UCSD-AML1 (cell line): ENCODE data around the gene ST8SIA2.

Experiments used
- DNase-seq: peaks from one replicate; lab custom pipeline; 2025; ENCODE audit not compliant: unreplicated experiment; lab: John Stamatoyannopoulos, UW

The ST8SIA2 gene

GRCh38 chr15:92395098-92395635 lies 1.5 kb downstream of the ST8SIA2 start:
- DNase-seq: no peak

- no peak for DNase-seq
Observed at GRCh38 chr15:92399271-92399950, 5.7 kb downstream of the ST8SIA2 start.

- DNase-seq: no peak
Observed at GRCh38 chr15:92400573-92400972, 6.9 kb downstream of the ST8SIA2 start.

GRCh38 chr15:92400980-92401787 lies 7.5 kb downstream of the ST8SIA2 start:
- no peak for DNase-seq

GRCh38 chr15:92402751-92403150 lies 9.1 kb downstream of the ST8SIA2 start:
- DNase-seq: no peak

- no peak for DNase-seq
Observed at GRCh38 chr15:92405942-92406341, 12.3 kb downstream of the ST8SIA2 start.

- no peak for DNase-seq
Observed at GRCh38 chr15:92407321-92407720, 13.6 kb downstream of the ST8SIA2 start.

- DNase-seq: no peak
Observed at GRCh38 chr15:92407916-92408315, 14.2 kb downstream of the ST8SIA2 start.

GRCh38 chr15:92409006-92409405 lies 15.3 kb downstream of the ST8SIA2 start:
- no peak for DNase-seq

- DNase-seq: no peak
Observed at GRCh38 chr15:92409521-92409920, 15.8 kb downstream of the ST8SIA2 start.

GRCh38 chr15:92410537-92410936 lies 16.9 kb downstream of the ST8SIA2 start:
- DNase-seq: no peak

GRCh38 chr15:92411256-92411655 lies 17.6 kb downstream of the ST8SIA2 start:
- no peak for DNase-seq

GRCh38 chr15:92413510-92413909 lies 19.8 kb downstream of the ST8SIA2 start:
- DNase-seq: no peak

GRCh38 chr15:92415639-92416297 lies 22.1 kb downstream of the ST8SIA2 start:
- no peak for DNase-seq

GRCh38 chr15:92416557-92416956 lies 22.9 kb downstream of the ST8SIA2 start:
- DNase-seq: no peak

GRCh38 chr15:92417716-92418115 lies 24.0 kb downstream of the ST8SIA2 start:
- no peak for DNase-seq

GRCh38 chr15:92418864-92419263 lies 25.2 kb downstream of the ST8SIA2 start:
- no peak for DNase-seq

GRCh38 chr15:92421976-92422375 lies 28.3 kb downstream of the ST8SIA2 start:
- no peak for DNase-seq

- no peak for DNase-seq
Observed at GRCh38 chr15:92425578-92426225, 32.0 kb downstream of the ST8SIA2 start.

GRCh38 chr15:92429378-92430068 lies 35.8 kb downstream of the ST8SIA2 start:
- no peak for DNase-seq

GRCh38 chr15:92430069-92430440 lies 36.4 kb downstream of the ST8SIA2 start:
- no peak for DNase-seq
